ENCODE measurements around the gene DPH1. TPM values are rescaled to one million over a fixed set of nuclear protein-coding genes. Genes with fewer than 3 reads are reported as not detected.
"Not testable (repeated sequence)": the region's sequence is repeated elsewhere in the genome, so short reads cannot be mapped to it uniquely, and the experiment has no call there.

DPH1 gene
- total and polyA plus RNA-seq, 8 donors: 11.6 to 188 (median 31.5) TPM

- Histone ChIP-seq H3K9me3 (no peaks in the 10 kb centered on the region), H3K27me3 (peaks cover 0 to 15% (median 0%) of the 10 kb centered on the region in 3 donors), H3K4me3 (no peak overlapping the region), H3K36me3 (no peaks in the 10 kb centered on the region), H3K4me1 (peaks cover 0 to 21% (median 15%) of the 10 kb centered on the region in 4 donors), H3K27ac (peak overlapping the region in 3 of 5 donors; percentile 3 to 74 (median 67))
- intact Hi-C loops (cut with DNase I; ENCODE audit: low total_unique reads): no loop called here
- no peak for TF ChIP-seq EP300 (IDR thresholded peaks at IDR 0.05)
- no peak for TF ChIP-seq POLR2A (IDR thresholded peaks at IDR 0.05)
- no peak for TF ChIP-seq CTCF (IDR thresholded peaks at IDR 0.05)
- no peak for TF ChIP-seq POLR2AphosphoS5 (IDR thresholded peaks at IDR 0.05)
- 28 to 40% (median 33%) methylated on average over 24 of the region's 24 CpGs for WGBS, 5 donors
- peak in 1 of 2 donors; percentile 73 for DNase-seq
Measured at GRCh38 chr17:2011411-2012371, 18.3 kb upstream of the DPH1 start.

- no peak for DNase-seq
- Histone ChIP-seq H3K9me3 (no peaks in the 10 kb centered on the region), H3K4me1 (peaks cover 0 to 21% (median 15%) of the 10 kb centered on the region in 4 donors), H3K36me3 (no peaks in the 10 kb centered on the region), H3K4me3 (no peak overlapping the region), H3K27ac (peak overlapping the region in 3 of 5 donors; percentile 3 to 74 (median 67)), H3K27me3 (peaks cover 0 to 22% (median 0%) of the 10 kb centered on the region in 3 donors)
- intact Hi-C loops (cut with DNase I; ENCODE audit: low total_unique reads): no loop called here
- WGBS, 5 donors: 87 to 97% (median 89%) methylated on average over 4 of the region's 4 CpGs
- TF ChIP-seq EP300 (IDR thresholded peaks at IDR 0.05) (no peak), CTCF (IDR thresholded peaks at IDR 0.05) (no peak), POLR2AphosphoS5 (IDR thresholded peaks at IDR 0.05) (no peak), POLR2A (IDR thresholded peaks at IDR 0.05) (no peak)
Measured at GRCh38 chr17:2012499-2012898, 17.5 kb upstream of the DPH1 start.

GRCh38 chr17:2013220-2013993 lies 16.5 kb upstream of the DPH1 start:
- WGBS, 5 donors: 90 to 97% (median 95%) methylated on average over 6 of the region's 6 CpGs
- intact Hi-C loops (cut with DNase I; ENCODE audit: low total_unique reads); H3K4me3 ChIP-seq; H3K36me3 ChIP-seq; DNase-seq; H3K9me3 ChIP-seq; H3K27ac ChIP-seq: not testable (repeated sequence)
- Histone ChIP-seq H3K4me1 (peaks cover 0 to 21% (median 15%) of the 10 kb centered on the region in 4 donors), H3K27me3 (peaks cover 0 to 30% (median 4%) of the 10 kb centered on the region in 3 donors)

- Histone ChIP-seq H3K27me3 (peaks cover 0 to 36% (median 4%) of the 10 kb centered on the region in 3 donors), H3K9me3 (no peaks in the 10 kb centered on the region), H3K4me1 (peaks cover 0 to 21% (median 15%) of the 10 kb centered on the region in 4 donors), H3K36me3 (no peaks in the 10 kb centered on the region), H3K27ac (no peak overlapping the region), H3K4me3 (no peak overlapping the region)
- intact Hi-C loops (cut with DNase I; ENCODE audit: low total_unique reads): no loop called here
- WGBS, 5 donors: 67 to 100% (median 98%) methylated on average over 1 of the region's 1 CpG
- TF ChIP-seq EP300 (IDR thresholded peaks at IDR 0.05) (no peak), POLR2A (IDR thresholded peaks at IDR 0.05) (no peak), POLR2AphosphoS5 (IDR thresholded peaks at IDR 0.05) (no peak), CTCF (IDR thresholded peaks at IDR 0.05) (no peak)
- no peak for DNase-seq
Measured at GRCh38 chr17:2013994-2014317, 16.0 kb upstream of the DPH1 start.
